ENCODE measurements around the gene CPED1. TPM values are rescaled to one million over a fixed set of nuclear protein-coding genes. Genes with fewer than 3 reads are reported as not detected.

The CPED1 gene
- total RNA-seq, 1 experiment from 2014 or later = 0.44 TPM

DNA sequence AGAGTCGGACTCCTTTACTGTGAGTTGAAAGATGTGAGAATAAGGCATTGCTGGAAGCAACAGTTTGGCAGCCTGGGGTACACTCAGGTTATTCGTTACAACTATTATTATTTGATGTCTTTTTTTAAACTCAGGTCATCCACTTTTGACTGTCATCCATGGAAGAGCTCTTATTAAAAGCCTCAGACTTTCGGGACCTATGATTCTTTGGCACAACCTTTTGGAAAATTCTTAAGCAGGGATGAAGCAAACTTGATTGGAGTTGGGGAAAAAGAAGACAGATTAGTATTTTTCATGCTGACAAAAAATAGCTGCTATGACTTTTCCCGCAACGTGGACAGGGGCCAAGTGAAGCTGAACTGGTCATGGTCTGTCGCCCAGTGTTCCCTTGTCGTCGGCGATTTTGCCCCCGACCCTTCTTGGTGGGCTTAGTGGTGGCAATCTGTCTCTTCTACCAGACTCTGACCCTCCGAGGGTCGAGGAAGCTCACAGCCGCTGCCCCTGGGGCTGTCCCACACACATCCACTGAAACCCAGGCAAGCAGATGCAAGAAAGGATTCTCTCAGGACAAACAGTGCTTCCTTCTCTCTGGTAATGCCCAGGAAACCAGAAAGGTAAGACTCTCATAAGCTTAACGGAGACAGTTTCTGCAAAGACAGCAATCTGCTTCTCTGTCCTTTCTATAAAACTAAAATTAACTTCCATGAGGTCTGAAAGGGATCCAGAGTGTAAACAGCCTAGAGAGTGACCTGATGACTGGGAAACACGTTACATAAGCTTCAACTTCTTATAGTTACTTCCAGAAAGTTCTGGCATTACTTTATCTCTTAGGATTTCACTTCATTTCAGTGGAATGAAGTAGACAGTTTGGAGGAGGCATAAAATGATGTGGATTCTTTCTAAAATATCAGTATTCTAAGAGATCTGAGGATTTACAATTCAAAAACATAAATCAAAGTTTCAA lies 1.0 kb downstream of the CPED1 start:
- Mint-ChIP-seq H3K27me3 (ENCODE audit: low read depth) (peaks cover 25% of the 10 kb centered on the region), H3K36me3 (no peaks in the 10 kb centered on the region), H3K27ac (no peak overlapping the region), H3K4me1 (peaks cover 16% of the 10 kb centered on the region), H3K9me3 (no peaks in the 10 kb centered on the region), H3K4me3 (peak overlapping the region; percentile 78)
- no peak for ATAC-seq
- TF ChIP-seq JUN (CRISPR knock-in tag; IDR thresholded peaks at IDR 0.05) = no peak
- TF ChIP-seq, protein P1, sequence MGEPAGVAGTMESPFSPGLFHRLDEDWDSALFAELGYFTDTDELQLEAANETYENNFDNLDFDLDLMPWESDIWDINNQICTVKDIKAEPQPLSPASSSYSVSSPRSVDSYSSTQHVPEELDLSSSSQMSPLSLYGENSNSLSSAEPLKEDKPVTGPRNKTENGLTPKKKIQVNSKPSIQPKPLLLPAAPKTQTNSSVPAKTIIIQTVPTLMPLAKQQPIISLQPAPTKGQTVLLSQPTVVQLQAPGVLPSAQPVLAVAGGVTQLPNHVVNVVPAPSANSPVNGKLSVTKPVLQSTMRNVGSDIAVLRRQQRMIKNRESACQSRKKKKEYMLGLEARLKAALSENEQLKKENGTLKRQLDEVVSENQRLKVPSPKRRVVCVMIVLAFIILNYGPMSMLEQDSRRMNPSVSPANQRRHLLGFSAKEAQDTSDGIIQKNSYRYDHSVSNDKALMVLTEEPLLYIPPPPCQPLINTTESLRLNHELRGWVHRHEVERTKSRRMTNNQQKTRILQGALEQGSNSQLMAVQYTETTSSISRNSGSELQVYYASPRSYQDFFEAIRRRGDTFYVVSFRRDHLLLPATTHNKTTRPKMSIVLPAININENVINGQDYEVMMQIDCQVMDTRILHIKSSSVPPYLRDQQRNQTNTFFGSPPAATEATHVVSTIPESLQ (CRISPR knock-in tag; IDR thresholded peaks at IDR 0.05) = no peak
- TF ChIP-seq MYBL2 (CRISPR knock-in tag; IDR thresholded peaks at IDR 0.05) = no peak
- no peak for TF ChIP-seq JAZF1 (CRISPR knock-in tag; IDR thresholded peaks at IDR 0.05)
- TF ChIP-seq, protein P2, sequence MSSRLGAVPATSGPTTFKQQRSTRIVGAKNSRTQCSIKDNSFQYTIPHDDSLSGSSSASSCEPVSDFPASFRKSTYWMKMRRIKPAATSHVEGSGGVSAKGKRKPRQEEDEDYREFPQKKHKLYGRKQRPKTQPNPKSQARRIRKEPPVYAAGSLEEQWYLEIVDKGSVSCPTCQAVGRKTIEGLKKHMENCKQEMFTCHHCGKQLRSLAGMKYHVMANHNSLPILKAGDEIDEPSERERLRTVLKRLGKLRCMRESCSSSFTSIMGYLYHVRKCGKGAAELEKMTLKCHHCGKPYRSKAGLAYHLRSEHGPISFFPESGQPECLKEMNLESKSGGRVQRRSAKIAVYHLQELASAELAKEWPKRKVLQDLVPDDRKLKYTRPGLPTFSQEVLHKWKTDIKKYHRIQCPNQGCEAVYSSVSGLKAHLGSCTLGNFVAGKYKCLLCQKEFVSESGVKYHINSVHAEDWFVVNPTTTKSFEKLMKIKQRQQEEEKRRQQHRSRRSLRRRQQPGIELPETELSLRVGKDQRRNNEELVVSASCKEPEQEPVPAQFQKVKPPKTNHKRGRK (CRISPR knock-in tag; IDR thresholded peaks at IDR 0.05; ENCODE audit: borderline replicate concordance) = no peak
- no peak for TF ChIP-seq TCF7 (CRISPR knock-in tag; IDR thresholded peaks at IDR 0.05; ENCODE audit: low read depth)
- TF ChIP-seq, protein P3, sequence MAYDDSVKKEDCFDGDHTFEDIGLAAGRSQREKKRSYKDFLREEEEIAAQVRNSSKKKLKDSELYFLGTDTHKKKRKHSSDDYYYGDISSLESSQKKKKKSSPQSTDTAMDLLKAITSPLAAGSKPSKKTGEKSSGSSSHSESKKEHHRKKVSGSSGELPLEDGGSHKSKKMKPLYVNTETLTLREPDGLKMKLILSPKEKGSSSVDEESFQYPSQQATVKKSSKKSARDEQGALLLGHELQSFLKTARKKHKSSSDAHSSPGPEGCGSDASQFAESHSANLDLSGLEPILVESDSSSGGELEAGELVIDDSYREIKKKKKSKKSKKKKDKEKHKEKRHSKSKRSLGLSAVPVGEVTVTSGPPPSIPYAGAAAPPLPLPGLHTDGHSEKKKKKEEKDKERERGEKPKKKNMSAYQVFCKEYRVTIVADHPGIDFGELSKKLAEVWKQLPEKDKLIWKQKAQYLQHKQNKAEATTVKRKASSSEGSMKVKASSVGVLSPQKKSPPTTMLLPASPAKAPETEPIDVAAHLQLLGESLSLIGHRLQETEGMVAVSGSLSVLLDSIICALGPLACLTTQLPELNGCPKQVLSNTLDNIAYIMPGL (CRISPR knock-in tag; IDR thresholded peaks at IDR 0.05) = no peak
- no peak for TF ChIP-seq CBFB (CRISPR knock-in tag; IDR thresholded peaks at IDR 0.05; ENCODE audit: low read depth)
- TF ChIP-seq ZNF416 (CRISPR knock-in tag; IDR thresholded peaks at IDR 0.05) = no peak
- no peak for TF ChIP-seq ZNF423 (CRISPR knock-in tag; IDR thresholded peaks at IDR 0.05)
- TF ChIP-seq ESRRA (CRISPR knock-in tag; IDR thresholded peaks at IDR 0.05; ENCODE audit: borderline replicate concordance) = no peak
- TF ChIP-seq FOXP1 (CRISPR knock-in tag; IDR thresholded peaks at IDR 0.05; ENCODE audit: borderline replicate concordance) = no peak
- TF ChIP-seq ZNF121 (CRISPR knock-in tag; IDR thresholded peaks at IDR 0.05) = no peak
- TF ChIP-seq, protein P4, sequence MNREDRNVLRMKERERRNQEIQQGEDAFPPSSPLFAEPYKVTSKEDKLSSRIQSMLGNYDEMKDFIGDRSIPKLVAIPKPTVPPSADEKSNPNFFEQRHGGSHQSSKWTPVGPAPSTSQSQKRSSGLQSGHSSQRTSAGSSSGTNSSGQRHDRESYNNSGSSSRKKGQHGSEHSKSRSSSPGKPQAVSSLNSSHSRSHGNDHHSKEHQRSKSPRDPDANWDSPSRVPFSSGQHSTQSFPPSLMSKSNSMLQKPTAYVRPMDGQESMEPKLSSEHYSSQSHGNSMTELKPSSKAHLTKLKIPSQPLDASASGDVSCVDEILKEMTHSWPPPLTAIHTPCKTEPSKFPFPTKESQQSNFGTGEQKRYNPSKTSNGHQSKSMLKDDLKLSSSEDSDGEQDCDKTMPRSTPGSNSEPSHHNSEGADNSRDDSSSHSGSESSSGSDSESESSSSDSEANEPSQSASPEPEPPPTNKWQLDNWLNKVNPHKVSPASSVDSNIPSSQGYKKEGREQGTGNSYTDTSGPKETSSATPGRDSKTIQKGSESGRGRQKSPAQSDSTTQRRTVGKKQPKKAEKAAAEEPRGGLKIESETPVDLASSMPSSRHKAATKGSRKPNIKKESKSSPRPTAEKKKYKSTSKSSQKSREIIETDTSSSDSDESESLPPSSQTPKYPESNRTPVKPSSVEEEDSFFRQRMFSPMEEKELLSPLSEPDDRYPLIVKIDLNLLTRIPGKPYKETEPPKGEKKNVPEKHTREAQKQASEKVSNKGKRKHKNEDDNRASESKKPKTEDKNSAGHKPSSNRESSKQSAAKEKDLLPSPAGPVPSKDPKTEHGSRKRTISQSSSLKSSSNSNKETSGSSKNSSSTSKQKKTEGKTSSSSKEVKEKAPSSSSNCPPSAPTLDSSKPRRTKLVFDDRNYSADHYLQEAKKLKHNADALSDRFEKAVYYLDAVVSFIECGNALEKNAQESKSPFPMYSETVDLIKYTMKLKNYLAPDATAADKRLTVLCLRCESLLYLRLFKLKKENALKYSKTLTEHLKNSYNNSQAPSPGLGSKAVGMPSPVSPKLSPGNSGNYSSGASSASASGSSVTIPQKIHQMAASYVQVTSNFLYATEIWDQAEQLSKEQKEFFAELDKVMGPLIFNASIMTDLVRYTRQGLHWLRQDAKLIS (CRISPR knock-in tag; IDR thresholded peaks at IDR 0.05; ENCODE audit: borderline replicate concordance) = no peak
- TF ChIP-seq, protein P5, sequence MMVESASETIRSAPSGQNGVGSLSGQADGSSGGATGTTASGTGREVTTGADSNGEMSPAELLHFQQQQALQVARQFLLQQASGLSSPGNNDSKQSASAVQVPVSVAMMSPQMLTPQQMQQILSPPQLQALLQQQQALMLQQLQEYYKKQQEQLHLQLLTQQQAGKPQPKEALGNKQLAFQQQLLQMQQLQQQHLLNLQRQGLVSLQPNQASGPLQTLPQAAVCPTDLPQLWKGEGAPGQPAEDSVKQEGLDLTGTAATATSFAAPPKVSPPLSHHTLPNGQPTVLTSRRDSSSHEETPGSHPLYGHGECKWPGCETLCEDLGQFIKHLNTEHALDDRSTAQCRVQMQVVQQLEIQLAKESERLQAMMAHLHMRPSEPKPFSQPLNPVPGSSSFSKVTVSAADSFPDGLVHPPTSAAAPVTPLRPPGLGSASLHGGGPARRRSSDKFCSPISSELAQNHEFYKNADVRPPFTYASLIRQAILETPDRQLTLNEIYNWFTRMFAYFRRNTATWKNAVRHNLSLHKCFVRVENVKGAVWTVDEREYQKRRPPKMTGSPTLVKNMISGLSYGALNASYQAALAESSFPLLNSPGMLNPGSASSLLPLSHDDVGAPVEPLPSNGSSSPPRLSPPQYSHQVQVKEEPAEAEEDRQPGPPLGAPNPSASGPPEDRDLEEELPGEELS (CRISPR knock-in tag; IDR thresholded peaks at IDR 0.05) = no peak
- TF ChIP-seq TP53 (CRISPR knock-in tag; IDR thresholded peaks at IDR 0.05) = no peak
- no peak for TF ChIP-seq ZNF232 (CRISPR knock-in tag; IDR thresholded peaks at IDR 0.05)
- no peak for TF ChIP-seq ATF1 (CRISPR knock-in tag; IDR thresholded peaks at IDR 0.05)
- TF ChIP-seq, protein P6, sequence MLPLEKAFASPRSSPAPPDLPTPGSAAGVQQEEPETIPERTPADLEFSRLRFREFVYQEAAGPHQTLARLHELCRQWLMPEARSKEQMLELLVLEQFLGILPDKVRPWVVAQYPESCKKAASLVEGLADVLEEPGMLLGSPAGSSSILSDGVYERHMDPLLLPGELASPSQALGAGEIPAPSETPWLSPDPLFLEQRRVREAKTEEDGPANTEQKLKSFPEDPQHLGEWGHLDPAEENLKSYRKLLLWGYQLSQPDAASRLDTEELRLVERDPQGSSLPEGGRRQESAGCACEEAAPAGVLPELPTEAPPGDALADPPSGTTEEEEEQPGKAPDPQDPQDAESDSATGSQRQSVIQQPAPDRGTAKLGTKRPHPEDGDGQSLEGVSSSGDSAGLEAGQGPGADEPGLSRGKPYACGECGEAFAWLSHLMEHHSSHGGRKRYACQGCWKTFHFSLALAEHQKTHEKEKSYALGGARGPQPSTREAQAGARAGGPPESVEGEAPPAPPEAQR (CRISPR knock-in tag; IDR thresholded peaks at IDR 0.05) = no peak
- TF ChIP-seq OVOL2 (CRISPR knock-in tag; IDR thresholded peaks at IDR 0.05; ENCODE audit: borderline replicate concordance) = no peak
- DNase-seq (ENCODE audit: low spot score) = no peak
- ChIA-PET CTCF (interaction anchor here (1.0 to 4.9 kb wide), 5 partner anchors 11 to 118 kb away, joined by 3 to 50 read pairs (median 8); no protein-coding TSS in a partner anchor), POLR2A (interaction anchor here (0.6 kb wide), 1 partner anchor 65 kb away, joined by 3 read pairs; no protein-coding TSS in a partner anchor)

All from WTC11 (cell line).